ENCODE data around the gene RCN1. TPM values are rescaled to one million over a fixed set of nuclear protein-coding genes. Genes with fewer than 3 reads are reported as not detected.

The RCN1 gene
- total and polyA plus RNA-seq, 9 of the 15 experiments (the other 6 are each of a cell fraction or from before 2014, with no cell fraction given) = 2.1 to 8.7 (median 7.2) TPM

- no peaks in the 10 kb centered on the region for H3K9me1 ChIP-seq (ENCODE audit: control insufficient read depth, insufficient read depth, low read length)
- H3K4me1 ChIP-seq (replicated peaks in 1 of 2; ENCODE audit: control insufficient read depth in 2 of 2, insufficient read depth in 2 of 2, low read length in 2 of 2) = no peaks in the 10 kb centered on the region
- no peak for DNase-seq (ENCODE audit: extremely low read depth in 1 of 4, low spot score in 3 of 4)
- CTCF ChIA-PET (ENCODE audit: low intra/inter-chr PET ratio) = no interaction called here
- no peaks in the 10 kb centered on the region for H3K36me3 ChIP-seq (ENCODE audit: control insufficient read depth, insufficient read depth, low read length)
- no peaks in the 10 kb centered on the region for H3K79me2 ChIP-seq (ENCODE audit: control insufficient read depth, insufficient read depth, low read length)
- no peak overlapping the region for H3K9ac ChIP-seq (ENCODE audit: insufficient read depth in 1 of 2, low read depth in 2 of 2, low read length in 2 of 2)
- no peaks in the 10 kb centered on the region for H4K20me1 ChIP-seq (replicated peaks; ENCODE audit: control insufficient read depth, insufficient read depth, low read length)
- no peak for FAIRE-seq
- peaks cover 0 to 4% of the 10 kb centered on the region in 2 experiments; a peak in 1 of 5 replicates for H3K27me3 ChIP-seq (ENCODE audit: control insufficient read depth in 2 of 2, insufficient read depth in 2 of 2, low read length in 2 of 2)
- no TSS peak for BruUV-seq (replicated peaks)
- H3K9me3 ChIP-seq (replicated peaks; ENCODE audit: control insufficient read depth, insufficient read depth, low read depth, low read length) = no peaks in the 10 kb centered on the region
- H3K27ac ChIP-seq (ENCODE audit: extremely low read depth, low read depth, low read length) = no peak overlapping the region
- no peak for ATAC-seq
- POLR2A ChIA-PET = no interaction called here
- H3K4me3 ChIP-seq = no peak overlapping the region
- H3K4me2 ChIP-seq (ENCODE audit: insufficient read depth, low read length) = no peak overlapping the region
- H2AFZ ChIP-seq (ENCODE audit: low read depth, low read length) = no peak overlapping the region
- TF ChIP-seq KLF1 (tag; IDR thresholded peaks at IDR 0.05) (no peak), ZSCAN29 (IDR thresholded peaks at IDR 0.05) (no peak), ZBTB12 (CRISPR knock-in tag; IDR thresholded peaks at IDR 0.05) (no peak), ARID1B (IDR thresholded peaks at IDR 0.05) (no peak), HDAC8 (tag; IDR thresholded peaks at IDR 0.05) (no peak), NBN (IDR thresholded peaks at IDR 0.05; ENCODE audit: low read depth) (no peak)
- in situ Hi-C loops (cut with MboI) (loop anchor here (25.0 kb wide), 1 partner anchor 914 kb away; no protein-coding TSS in a partner anchor), intact Hi-C loops (cut with micrococcal nuclease) (no loop called here)
Observed at GRCh38 chr11:32151027-32151426, 60.2 kb downstream of the RCN1 start.

GRCh38 chr11:32152216-32152615, 61.3 kb downstream of the RCN1 start:
- Histone ChIP-seq H3K9me1 (ENCODE audit: control insufficient read depth, insufficient read depth, low read length) (no peaks in the 10 kb centered on the region), H3K4me1 (replicated peaks in 1 of 2; ENCODE audit: control insufficient read depth in 2 of 2, insufficient read depth in 2 of 2, low read length in 2 of 2) (no peaks in the 10 kb centered on the region), H3K4me2 (ENCODE audit: insufficient read depth, low read length) (no peak overlapping the region), H3K36me3 (ENCODE audit: control insufficient read depth, insufficient read depth, low read length) (no peaks in the 10 kb centered on the region), H3K27me3 (ENCODE audit: control insufficient read depth in 2 of 2, insufficient read depth in 2 of 2, low read length in 2 of 2) (peaks cover 0 to 4% of the 10 kb centered on the region in 2 experiments; a peak in 1 of 5 replicates), H2AFZ (ENCODE audit: low read depth, low read length) (no peak overlapping the region), H4K20me1 (replicated peaks; ENCODE audit: control insufficient read depth, insufficient read depth, low read length) (no peaks in the 10 kb centered on the region), H3K27ac (ENCODE audit: extremely low read depth, low read depth, low read length) (no peak overlapping the region), H3K9me3 (replicated peaks; ENCODE audit: control insufficient read depth, insufficient read depth, low read depth, low read length) (no peaks in the 10 kb centered on the region), H3K9ac (ENCODE audit: insufficient read depth in 1 of 2, low read depth in 2 of 2, low read length in 2 of 2) (no peak overlapping the region), H3K79me2 (ENCODE audit: control insufficient read depth, insufficient read depth, low read length) (no peaks in the 10 kb centered on the region), H3K4me3 (no peak overlapping the region)
- POLR2A ChIA-PET = no interaction called here
- CTCF ChIA-PET (ENCODE audit: low intra/inter-chr PET ratio) = no interaction called here
- 1% methylated on average over 9 of the region's 9 CpGs for WGBS (ENCODE audit: insufficient coverage, low coverage, missing lambda C conversion rate)
- DNase-seq (ENCODE audit: extremely low read depth in 1 of 4, low spot score in 3 of 4) = no peak
- no peak for ATAC-seq
- in situ Hi-C loops (cut with MboI) (loop anchor here (25.0 kb wide), 1 partner anchor 915 kb away; no protein-coding TSS in a partner anchor), intact Hi-C loops (cut with micrococcal nuclease) (no loop called here)
- BruUV-seq (replicated peaks) = no TSS peak
- no peak for FAIRE-seq
- no peak for TF ChIP-seq PREB (CRISPR knock-in tag; IDR thresholded peaks at IDR 0.05)
- no peak for TF ChIP-seq RBM22 (IDR thresholded peaks at IDR 0.05; ENCODE audit: low read depth, low read length, poor library complexity, severe bottlenecking)
- TF ChIP-seq ZNF324 (CRISPR knock-in tag; IDR thresholded peaks at IDR 0.05) = no peak
- TF ChIP-seq CEBPG (CRISPR knock-in tag; IDR thresholded peaks at IDR 0.05) = no peak
- TF ChIP-seq CEBPG (tag; conservative IDR thresholded peaks at IDR 0.05 in 1 of 2, IDR thresholded peaks at IDR 0.05 in 1 of 2) = no peak
- TF ChIP-seq PHB (CRISPR knock-in tag; IDR thresholded peaks at IDR 0.05) = no peak
- TF ChIP-seq TAF15 (IDR thresholded peaks at IDR 0.05; ENCODE audit: low read depth, low read length) = no peak
- TF ChIP-seq ZNF445 (CRISPR knock-in tag; IDR thresholded peaks at IDR 0.05; ENCODE audit: low read depth) = no peak
